Right lobe of liver (tissue), 6 donors: Measurements from ENCODE around the gene CTNND2. TPM values are rescaled to one million over a fixed set of nuclear protein-coding genes. Genes with fewer than 3 reads are reported as not detected.

Experiments
- ATAC-seq, 4 donors: fragments of 200-7000 bp; cut with Tn5 transposase; one replicate each; pipeline ENCODE4 v1.9.1; 2020; ENCODE audit warnings: mild to moderate bottlenecking in 4 of 4, moderate library complexity in 4 of 4
- DNase-seq, 3 donors: peaks; one replicate each; pipeline ENCODE4 v3.0.0-alpha.2; 2020
- H3K27ac ChIP-seq, 3 donors: fragments of 200-600 bp; one replicate each; pipeline ENCODE4 v1.8.0; 2022
- H3K27me3 ChIP-seq, 2 donors: fragments of 200-600 bp; one replicate each; pipeline ENCODE4 v1.8.0; 2022
- H3K36me3 ChIP-seq, 4 donors: fragments of 200-600 bp; sonication (generic) in 1 of 4; one replicate each; pipeline versions ENCODE4 v1.5.1 to v1.8.0; 2017 to 2022; ENCODE audit warnings: control low read depth in 1 of 4
- H3K4me1 ChIP-seq, 4 donors: fragments of 200-600 bp; sonication (generic) in 1 of 4; one replicate each; pipeline versions ENCODE4 v1.5.1 to v1.8.0; 2017 to 2022; ENCODE audit warnings: control low read depth in 1 of 4
- H3K4me3 ChIP-seq, 3 donors: fragments of 200-600 bp; one replicate each; pipeline ENCODE4 v1.8.0; 2022
- H3K9me3 ChIP-seq, 4 donors: fragments of 200-600 bp; sonication (generic) in 1 of 4; one replicate each; pipeline versions ENCODE4 v1.5.1 to v1.8.0; 2017 to 2022; ENCODE audit warnings: control low read depth in 1 of 4
- POLR2A ChIP-seq: fragments of 450-650 bp; IDR thresholded peaks from one replicate; pipeline ENCODE4 v1.6.1; 2017; ENCODE audit warnings: antibody characterized with exemption, mild to moderate bottlenecking
- WGBS: methylation state at CpG from one replicate; pipeline ENCODE4 v1.1.6; 2018; ENCODE audit warnings: low coverage, low lambda C conversion rate; ENCODE audit not compliant: insufficient coverage; ENCODE audit errors: missing lambda C conversion rate; 5-methylcytosine and 5-hydroxymethylcytosine counted together
- intact Hi-C, 2 donors: fragments of 100-400 bp; cut with DNase I; formaldehyde crosslinking; loops; one replicate each; pipeline versions ENCODE4 v1.11.2 to v1.14.1; 2022
- total RNA-seq, 6 experiments: library from RNA; depleted of rRNA in 2 of 6; stranded (reverse); fragments of >200 nt in 2 of 6; fragmentation: NEBNext Ultra II Directional in 3 of 6; extraction: Animal tissue kit (Norgen Biotek cat#: 25700) in 3 of 6; gene quantifications; one replicate each; pipeline versions ENCODE4 v1.1.0 to v1.2.4, GENCODE V29; 2016 to 2023
- TF ChIP-seq, protein P1 (sequence below), 4 donors: fragments of 200-600 bp in 3 of 4; fragments of 450-650 bp in 1 of 4; IDR thresholded peaks; one replicate each; pipeline versions ENCODE4 v1.5.1 to v1.8.0; 2016 to 2022; ENCODE audit warnings: antibody characterized with exemption in 4 of 4, mild to moderate bottlenecking in 2 of 4
- donor health status: DM: no; HTN: yes; CAD: no.
- donor health status: DM: no; HTN: no; CAD: no.
- donor health status: DM: no; HTN: no; CAD: no.
- donor health status: DM: no; HTN: yes; CAD: no.
- donor health status: DM: no; HTN: yes; CAD: no.

The CTNND2 gene
- total RNA-seq, 6 experiments from 2014 or later, result 0.06 to 1.5 (median 1.1) TPM

DNA sequence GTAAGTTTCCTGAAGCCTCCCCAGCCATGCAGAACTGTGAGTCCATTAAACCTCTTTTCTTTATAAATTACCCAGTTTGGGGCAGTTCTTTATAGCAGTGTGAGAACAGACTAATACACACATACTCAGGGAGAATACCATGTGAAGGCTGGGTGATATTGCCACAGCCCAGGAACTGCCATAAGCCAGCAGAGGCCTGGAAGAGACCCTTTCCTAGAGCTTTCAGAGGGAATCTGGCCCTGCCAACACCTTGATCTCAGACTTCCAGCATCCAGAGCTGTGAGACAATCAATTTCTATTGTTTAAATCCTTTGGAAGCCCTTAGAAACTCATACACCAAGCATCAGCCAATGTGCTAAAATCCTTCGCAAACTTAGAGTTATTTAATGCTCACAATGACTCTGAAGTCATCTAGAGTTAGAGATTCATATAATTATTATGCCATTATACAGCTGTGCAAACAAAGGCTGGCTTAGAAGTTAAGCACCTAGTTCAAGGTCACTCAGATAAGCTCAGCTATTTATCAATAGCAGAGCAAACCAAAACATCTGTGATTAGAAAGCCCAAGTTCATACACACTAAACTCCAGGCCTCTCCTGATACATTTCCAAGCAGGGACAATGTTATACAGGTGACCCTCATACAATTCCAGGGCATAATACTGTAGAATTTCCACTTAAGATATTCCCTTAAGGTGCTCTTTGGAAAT lies 611.4 kb downstream of the CTNND2 start:
- no peaks in the 10 kb centered on the region for H3K9me3 ChIP-seq
- no peak overlapping the region for H3K27ac ChIP-seq
- ATAC-seq (peak in 3 of 4 donors; percentile 42 to 65 (median 55)), DNase-seq (no peak)
- intact Hi-C loops, result no loop called here
- TF ChIP-seq, protein P1, sequence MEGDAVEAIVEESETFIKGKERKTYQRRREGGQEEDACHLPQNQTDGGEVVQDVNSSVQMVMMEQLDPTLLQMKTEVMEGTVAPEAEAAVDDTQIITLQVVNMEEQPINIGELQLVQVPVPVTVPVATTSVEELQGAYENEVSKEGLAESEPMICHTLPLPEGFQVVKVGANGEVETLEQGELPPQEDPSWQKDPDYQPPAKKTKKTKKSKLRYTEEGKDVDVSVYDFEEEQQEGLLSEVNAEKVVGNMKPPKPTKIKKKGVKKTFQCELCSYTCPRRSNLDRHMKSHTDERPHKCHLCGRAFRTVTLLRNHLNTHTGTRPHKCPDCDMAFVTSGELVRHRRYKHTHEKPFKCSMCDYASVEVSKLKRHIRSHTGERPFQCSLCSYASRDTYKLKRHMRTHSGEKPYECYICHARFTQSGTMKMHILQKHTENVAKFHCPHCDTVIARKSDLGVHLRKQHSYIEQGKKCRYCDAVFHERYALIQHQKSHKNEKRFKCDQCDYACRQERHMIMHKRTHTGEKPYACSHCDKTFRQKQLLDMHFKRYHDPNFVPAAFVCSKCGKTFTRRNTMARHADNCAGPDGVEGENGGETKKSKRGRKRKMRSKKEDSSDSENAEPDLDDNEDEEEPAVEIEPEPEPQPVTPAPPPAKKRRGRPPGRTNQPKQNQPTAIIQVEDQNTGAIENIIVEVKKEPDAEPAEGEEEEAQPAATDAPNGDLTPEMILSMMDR (IDR thresholded peaks at IDR 0.05), result no peak
- no peak for TF ChIP-seq POLR2A
- no peak overlapping the region for H3K4me3 ChIP-seq
- no peaks in the 10 kb centered on the region for H3K27me3 ChIP-seq
- 54% methylated on average over 1 of the region's 1 CpG for WGBS
- no peaks in the 10 kb centered on the region for H3K36me3 ChIP-seq
- H3K4me1 ChIP-seq, result peaks cover 0 to 4% (median 0%) of the 10 kb centered on the region in 4 donors

DNA sequence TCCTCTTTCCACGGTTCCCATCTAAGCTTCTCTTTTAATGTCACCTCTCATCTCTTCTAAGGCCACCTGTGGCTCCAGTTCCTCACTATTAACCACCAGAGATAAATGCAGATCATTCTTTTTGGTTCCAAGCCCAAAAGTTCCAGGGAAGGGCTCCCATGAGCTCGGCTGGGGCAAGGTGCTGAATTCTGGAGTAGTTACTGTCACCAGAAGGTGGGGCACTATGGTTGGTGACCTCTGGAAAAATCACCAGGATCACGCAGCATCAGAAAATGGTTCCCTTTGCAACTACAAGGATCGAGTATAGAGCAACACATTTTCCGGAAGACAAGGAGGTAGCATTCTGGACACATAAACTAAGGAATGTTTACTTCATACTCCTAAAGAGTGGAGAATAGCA lies 614.5 kb downstream of the CTNND2 start:
- Histone ChIP-seq H3K36me3 (no peaks in the 10 kb centered on the region), H3K27me3 (no peaks in the 10 kb centered on the region), H3K4me1 (peaks cover 0 to 4% (median 0%) of the 10 kb centered on the region in 4 donors), H3K9me3 (no peaks in the 10 kb centered on the region), H3K27ac (no peak overlapping the region), H3K4me3 (no peak overlapping the region)
- 66% methylated on average over 5 of the region's 5 CpGs for WGBS
- no peak for ATAC-seq
- no peak for DNase-seq
- no peak for TF ChIP-seq POLR2A
- TF ChIP-seq, protein P1 (IDR thresholded peaks at IDR 0.05), result peak in 1 of 4 donors; percentile 21
- intact Hi-C loops, result no loop called here

DNA sequence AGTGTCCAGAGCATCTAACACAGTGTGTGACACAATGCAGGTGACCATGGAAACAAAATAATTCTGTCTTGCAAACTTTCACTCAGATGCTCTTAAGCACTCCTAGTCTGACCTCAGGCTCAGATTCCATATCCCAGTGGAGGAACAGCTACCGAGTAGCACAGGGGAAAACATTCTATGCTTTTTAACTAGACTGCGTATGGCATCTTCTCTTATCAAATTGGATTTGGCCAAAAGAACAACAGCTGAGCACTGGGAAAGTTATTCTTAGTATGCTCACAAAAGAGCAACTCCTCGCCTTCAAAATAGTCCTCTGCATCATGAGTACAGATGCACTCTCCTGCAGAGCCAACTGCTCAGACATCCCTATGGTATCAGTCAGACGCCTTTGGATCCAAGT lies 615.0 kb downstream of the CTNND2 start:
- H3K27ac ChIP-seq, result no peak overlapping the region
- H3K27me3 ChIP-seq, result no peaks in the 10 kb centered on the region
- DNase-seq (no peak), ATAC-seq (no peak)
- H3K4me3 ChIP-seq, result no peak overlapping the region
- WGBS, result 80% methylated on average over 4 of the region's 4 CpGs
- no peaks in the 10 kb centered on the region for H3K36me3 ChIP-seq
- intact Hi-C loops, result no loop called here
- TF ChIP-seq, protein P1 (IDR thresholded peaks at IDR 0.05), result no peak
- TF ChIP-seq POLR2A, result no peak
- H3K9me3 ChIP-seq, result no peaks in the 10 kb centered on the region
- H3K4me1 ChIP-seq, result peaks cover 0 to 4% (median 0%) of the 10 kb centered on the region in 4 donors

DNA sequence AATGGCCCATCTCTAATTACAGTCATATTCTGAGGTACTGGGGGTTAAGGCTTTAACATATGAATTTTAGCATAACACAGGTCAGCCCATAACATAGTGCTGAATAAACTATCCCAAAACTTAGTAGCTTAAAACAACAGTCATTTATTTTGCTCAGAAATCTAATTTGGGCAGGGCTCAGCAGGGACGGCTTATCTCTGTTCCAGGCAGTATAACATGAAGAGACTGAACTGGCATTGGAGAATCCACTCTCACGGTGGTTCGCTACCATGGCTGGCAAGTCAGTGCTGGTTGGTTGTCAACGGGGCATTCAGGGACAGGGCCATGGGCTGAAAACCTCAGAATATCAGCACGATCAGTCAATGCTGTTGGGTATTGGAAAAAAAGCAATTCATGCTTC lies 622.4 kb downstream of the CTNND2 start:
- intact Hi-C loops, result no loop called here
- H3K27ac ChIP-seq, result no peak overlapping the region
- DNase-seq, result no peak
- WGBS, result 69% methylated on average over 5 of the region's 5 CpGs
- H3K27me3 ChIP-seq, result no peaks in the 10 kb centered on the region
- H3K4me1 ChIP-seq, result no peaks in the 10 kb centered on the region
- TF ChIP-seq, protein P1 (IDR thresholded peaks at IDR 0.05), result no peak
- no peak for TF ChIP-seq POLR2A
- no peak overlapping the region for H3K4me3 ChIP-seq
- ATAC-seq, result no peak
- no peaks in the 10 kb centered on the region for H3K9me3 ChIP-seq
- no peaks in the 10 kb centered on the region for H3K36me3 ChIP-seq
